ENCODE results near the gene LACTB.

The LACTB gene

GRCh38 chr15:63165166-63165859 lies 43.7 kb downstream of the LACTB start:
- no peak overlapping the region for H3K4me3 Mint-ChIP-seq
- peaks cover 5% of the 10 kb centered on the region for H3K4me1 Mint-ChIP-seq (ENCODE audit: low read depth)
- H3K27me3 Mint-ChIP-seq, result no peaks in the 10 kb centered on the region
- no peak overlapping the region for H3K27ac Mint-ChIP-seq
- H3K36me3 Mint-ChIP-seq (ENCODE audit: low read depth), result no peaks in the 10 kb centered on the region
- no peaks in the 10 kb centered on the region for H3K9me3 Mint-ChIP-seq

- peaks cover 5% of the 10 kb centered on the region for H3K4me1 Mint-ChIP-seq (ENCODE audit: low read depth)
- no peak overlapping the region for H3K27ac Mint-ChIP-seq
- no peaks in the 10 kb centered on the region for H3K36me3 Mint-ChIP-seq (ENCODE audit: low read depth)
- no peaks in the 10 kb centered on the region for H3K27me3 Mint-ChIP-seq
- H3K9me3 Mint-ChIP-seq, result no peaks in the 10 kb centered on the region
- H3K4me3 Mint-ChIP-seq, result no peak overlapping the region
Measured at GRCh38 chr15:63166219-63166618, 44.6 kb downstream of the LACTB start.

- Mint-ChIP-seq H3K4me1 (ENCODE audit: low read depth) (peaks cover 5% of the 10 kb centered on the region), H3K9me3 (no peaks in the 10 kb centered on the region), H3K27ac (no peak overlapping the region), H3K4me3 (no peak overlapping the region), H3K27me3 (no peaks in the 10 kb centered on the region), H3K36me3 (ENCODE audit: low read depth) (no peaks in the 10 kb centered on the region)
Measured at GRCh38 chr15:63169788-63170187, 48.1 kb downstream of the LACTB start.

GRCh38 chr15:63172376-63172775 lies 50.7 kb downstream of the LACTB start:
- Mint-ChIP-seq H3K4me1 (ENCODE audit: low read depth) (peaks cover 14% of the 10 kb centered on the region), H3K36me3 (ENCODE audit: low read depth) (no peaks in the 10 kb centered on the region), H3K27ac (no peak overlapping the region), H3K27me3 (no peaks in the 10 kb centered on the region), H3K9me3 (no peaks in the 10 kb centered on the region), H3K4me3 (no peak overlapping the region)

GRCh38 chr15:63172851-63173451 lies 51.3 kb downstream of the LACTB start:
- no peak overlapping the region for H3K27ac Mint-ChIP-seq
- H3K27me3 Mint-ChIP-seq, result no peaks in the 10 kb centered on the region
- peaks cover 19% of the 10 kb centered on the region for H3K4me1 Mint-ChIP-seq (ENCODE audit: low read depth)
- no peak overlapping the region for H3K4me3 Mint-ChIP-seq
- H3K36me3 Mint-ChIP-seq (ENCODE audit: low read depth), result no peaks in the 10 kb centered on the region
- H3K9me3 Mint-ChIP-seq, result no peaks in the 10 kb centered on the region

- Mint-ChIP-seq H3K36me3 (ENCODE audit: low read depth) (no peaks in the 10 kb centered on the region), H3K4me1 (ENCODE audit: low read depth) (peaks cover 22% of the 10 kb centered on the region), H3K9me3 (no peaks in the 10 kb centered on the region), H3K27ac (no peak overlapping the region), H3K27me3 (no peaks in the 10 kb centered on the region), H3K4me3 (no peak overlapping the region)
Measured at GRCh38 chr15:63176302-63176701, 54.6 kb downstream of the LACTB start.

GRCh38 chr15:63178034-63178433 lies 56.4 kb downstream of the LACTB start:
- H3K36me3 Mint-ChIP-seq (ENCODE audit: low read depth), result no peaks in the 10 kb centered on the region
- no peaks in the 10 kb centered on the region for H3K9me3 Mint-ChIP-seq
- H3K4me3 Mint-ChIP-seq, result no peak overlapping the region
- H3K4me1 Mint-ChIP-seq (ENCODE audit: low read depth), result peaks cover 22% of the 10 kb centered on the region
- no peak overlapping the region for H3K27ac Mint-ChIP-seq
- H3K27me3 Mint-ChIP-seq, result no peaks in the 10 kb centered on the region

- H3K27me3 Mint-ChIP-seq, result no peaks in the 10 kb centered on the region
- no peak overlapping the region for H3K4me3 Mint-ChIP-seq
- H3K36me3 Mint-ChIP-seq (ENCODE audit: low read depth), result no peaks in the 10 kb centered on the region
- no peak overlapping the region for H3K27ac Mint-ChIP-seq
- no peaks in the 10 kb centered on the region for H3K9me3 Mint-ChIP-seq
- H3K4me1 Mint-ChIP-seq (ENCODE audit: low read depth), result peaks cover 26% of the 10 kb centered on the region
Measured at GRCh38 chr15:63180746-63181145, 59.1 kb downstream of the LACTB start.

GRCh38 chr15:63181648-63182047 lies 60.0 kb downstream of the LACTB start:
- no peaks in the 10 kb centered on the region for H3K36me3 Mint-ChIP-seq (ENCODE audit: low read depth)
- no peak overlapping the region for H3K27ac Mint-ChIP-seq
- no peak overlapping the region for H3K4me3 Mint-ChIP-seq
- no peaks in the 10 kb centered on the region for H3K9me3 Mint-ChIP-seq
- H3K4me1 Mint-ChIP-seq (ENCODE audit: low read depth), result peaks cover 24% of the 10 kb centered on the region
- no peaks in the 10 kb centered on the region for H3K27me3 Mint-ChIP-seq

GRCh38 chr15:63185206-63185605 lies 63.5 kb downstream of the LACTB start:
- Mint-ChIP-seq H3K9me3 (no peaks in the 10 kb centered on the region), H3K27ac (no peak overlapping the region), H3K4me1 (ENCODE audit: low read depth) (peaks cover 26% of the 10 kb centered on the region)

GRCh38 chr15:63186065-63186464 lies 64.4 kb downstream of the LACTB start:
- no peaks in the 10 kb centered on the region for H3K9me3 Mint-ChIP-seq
- no peaks in the 10 kb centered on the region for H3K27me3 Mint-ChIP-seq
- H3K4me1 Mint-ChIP-seq (ENCODE audit: low read depth), result peaks cover 26% of the 10 kb centered on the region
- peak overlapping the region; percentile 24 for H3K27ac Mint-ChIP-seq
- peaks cover 12% of the 10 kb centered on the region for H3K36me3 Mint-ChIP-seq (ENCODE audit: low read depth)
- H3K4me3 Mint-ChIP-seq, result no peak overlapping the region

More at GRCh38 chr15:63185206-63185605, 63.5 kb downstream of the LACTB start:
- H3K36me3 Mint-ChIP-seq (ENCODE audit: low read depth), result peaks cover 3% of the 10 kb centered on the region
- H3K4me3 Mint-ChIP-seq, result no peak overlapping the region
- H3K27me3 Mint-ChIP-seq, result no peaks in the 10 kb centered on the region

- Mint-ChIP-seq H3K4me1 (ENCODE audit: low read depth) (peaks cover 41% of the 10 kb centered on the region), H3K27me3 (no peaks in the 10 kb centered on the region), H3K36me3 (ENCODE audit: low read depth) (peaks cover 25% of the 10 kb centered on the region), H3K9me3 (no peaks in the 10 kb centered on the region), H3K27ac (peak overlapping the region; percentile 96), H3K4me3 (peak overlapping the region; percentile 100)
Measured at GRCh38 chr15:63187589-63188226, 66.0 kb downstream of the LACTB start.

GRCh38 chr15:63188247-63188925 lies 66.7 kb downstream of the LACTB start:
- Mint-ChIP-seq H3K9me3 (no peaks in the 10 kb centered on the region), H3K27me3 (no peaks in the 10 kb centered on the region), H3K36me3 (ENCODE audit: low read depth) (peaks cover 31% of the 10 kb centered on the region), H3K27ac (peak overlapping the region; percentile 96), H3K4me3 (peak overlapping the region; percentile 100), H3K4me1 (ENCODE audit: low read depth) (peaks cover 48% of the 10 kb centered on the region)

GRCh38 chr15:63188926-63189871 lies 67.5 kb downstream of the LACTB start, which contains the start of gene RAB8B:
TSS of gene RAB8B (plus strand) at chr15:63189606. CDS start at chr15:63189625, 19 bp downstream.
- Mint-ChIP-seq H3K4me1 (ENCODE audit: low read depth) (peaks cover 54% of the 10 kb centered on the region), H3K36me3 (ENCODE audit: low read depth) (peaks cover 37% of the 10 kb centered on the region), H3K9me3 (no peaks in the 10 kb centered on the region), H3K4me3 (peak within 1 kb of the TSS; percentile 100), H3K27ac (peak within 1 kb of the TSS; percentile 99), H3K27me3 (no peaks in the 10 kb centered on the region)

Measured in stimulated activated naive CD8-positive, alpha-beta T cell treated with anti-CD3 and anti-CD28 coated beads, Interleukin-15, Interleukin-2, amounts not matched to agents 100 ng/mL and 50 ng/mL, for 24 hours (primary cell).